ENCODE measurements around the gene F7. TPM values are rescaled to one million over a fixed set of nuclear protein-coding genes. Genes with fewer than 3 reads are reported as not detected.

The F7 gene
- total RNA-seq, 1 donor from 2014 or later: not detected

GRCh38 chr13:113066746-113067145, 38.8 kb upstream of the F7 start:
- ATAC-seq (no peak), DNase-seq (no peak)
- no peak overlapping the region for H3K27ac ChIP-seq
- H3K4me3 ChIP-seq: no peak overlapping the region
- intact Hi-C loops (cut with DNase I): no loop called here
- peaks cover 7% of the 10 kb centered on the region for H3K36me3 ChIP-seq
- no peak for TF ChIP-seq CTCF (IDR thresholded peaks at IDR 0.05)
- H3K27me3 ChIP-seq (ENCODE audit: low read depth): no peaks in the 10 kb centered on the region
- no peaks in the 10 kb centered on the region for H3K4me1 ChIP-seq
- H3K9me3 ChIP-seq: no peaks in the 10 kb centered on the region

GRCh38 chr13:113069861-113070805, 35.5 kb upstream of the F7 start:
- no peak for ATAC-seq
- DNase-seq: no peak
- Histone ChIP-seq H3K27ac (no peak overlapping the region), H3K4me3 (no peak overlapping the region), H3K27me3 (ENCODE audit: low read depth) (no peaks in the 10 kb centered on the region), H3K9me3 (no peaks in the 10 kb centered on the region), H3K4me1 (no peaks in the 10 kb centered on the region), H3K36me3 (peaks cover 11% of the 10 kb centered on the region)
- no peak for TF ChIP-seq CTCF (IDR thresholded peaks at IDR 0.05)
- intact Hi-C loops (cut with DNase I): no loop called here

GRCh38 chr13:113070855-113071254, 34.7 kb upstream of the F7 start:
- DNase-seq: no peak
- Histone ChIP-seq H3K9me3 (no peaks in the 10 kb centered on the region), H3K27me3 (ENCODE audit: low read depth) (no peaks in the 10 kb centered on the region), H3K27ac (no peak overlapping the region), H3K36me3 (peaks cover 18% of the 10 kb centered on the region), H3K4me3 (no peak overlapping the region), H3K4me1 (no peaks in the 10 kb centered on the region)
- no peak for TF ChIP-seq CTCF (IDR thresholded peaks at IDR 0.05)
- intact Hi-C loops (cut with DNase I): no loop called here
- ATAC-seq: no peak

GRCh38 chr13:113072376-113072775, 33.2 kb upstream of the F7 start:
- H3K4me1 ChIP-seq: no peaks in the 10 kb centered on the region
- no peaks in the 10 kb centered on the region for H3K9me3 ChIP-seq
- no peak overlapping the region for H3K27ac ChIP-seq
- no peaks in the 10 kb centered on the region for H3K27me3 ChIP-seq (ENCODE audit: low read depth)
- TF ChIP-seq CTCF (IDR thresholded peaks at IDR 0.05): no peak
- H3K4me3 ChIP-seq: no peak overlapping the region
- intact Hi-C loops (cut with DNase I): no loop called here
- no peak for DNase-seq
- no peak for ATAC-seq
- H3K36me3 ChIP-seq: peaks cover 32% of the 10 kb centered on the region

GRCh38 chr13:113073942-113074341, 31.6 kb upstream of the F7 start:
- Histone ChIP-seq H3K27me3 (ENCODE audit: low read depth) (no peaks in the 10 kb centered on the region), H3K9me3 (no peaks in the 10 kb centered on the region), H3K4me3 (no peak overlapping the region), H3K27ac (no peak overlapping the region), H3K36me3 (peaks cover 47% of the 10 kb centered on the region), H3K4me1 (no peaks in the 10 kb centered on the region)
- DNase-seq: no peak
- ATAC-seq: no peak
- intact Hi-C loops (cut with DNase I): no loop called here
- TF ChIP-seq CTCF (IDR thresholded peaks at IDR 0.05): no peak

All from lower lobe of right lung (tissue), 2 donors.